GM18873 (cell line): ENCODE measurements around the gene KCNQ2.

Experiments
- ATAC-seq: cut with Tn5 transposase; IDR thresholded peaks from one replicate; pipeline ENCODE4 v1.9.1; 2021; ENCODE audit warnings: mild to moderate bottlenecking, moderate library complexity, moderate number of reproducible peaks; ENCODE audit not compliant: unreplicated experiment, low FRiP score

The KCNQ2 gene

GRCh38 chr20:63458170-63459069 is 14.0 kb downstream of the KCNQ2 start:
- no peak for ATAC-seq

DNA sequence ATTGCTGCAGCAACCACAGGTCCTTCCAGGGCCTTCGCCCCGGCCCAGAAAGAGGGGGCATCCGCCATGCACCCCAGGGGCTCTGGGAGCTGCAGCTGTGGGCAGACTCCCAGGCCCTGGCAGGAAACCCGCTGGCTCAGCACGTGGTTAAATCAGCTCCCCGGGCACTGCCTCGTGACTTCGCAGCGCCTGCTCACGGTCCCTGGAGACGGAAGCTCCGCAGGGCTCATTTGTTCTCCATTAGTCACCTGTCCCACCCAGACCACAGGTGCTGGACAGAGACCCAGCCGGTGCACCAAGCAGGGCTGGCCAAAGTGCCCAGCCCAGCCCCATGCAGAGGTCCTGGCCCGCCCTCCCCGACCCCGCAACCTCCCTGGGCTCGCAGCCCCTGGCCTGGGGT is 14.7 kb downstream of the KCNQ2 start:
- no peak for ATAC-seq

DNA sequence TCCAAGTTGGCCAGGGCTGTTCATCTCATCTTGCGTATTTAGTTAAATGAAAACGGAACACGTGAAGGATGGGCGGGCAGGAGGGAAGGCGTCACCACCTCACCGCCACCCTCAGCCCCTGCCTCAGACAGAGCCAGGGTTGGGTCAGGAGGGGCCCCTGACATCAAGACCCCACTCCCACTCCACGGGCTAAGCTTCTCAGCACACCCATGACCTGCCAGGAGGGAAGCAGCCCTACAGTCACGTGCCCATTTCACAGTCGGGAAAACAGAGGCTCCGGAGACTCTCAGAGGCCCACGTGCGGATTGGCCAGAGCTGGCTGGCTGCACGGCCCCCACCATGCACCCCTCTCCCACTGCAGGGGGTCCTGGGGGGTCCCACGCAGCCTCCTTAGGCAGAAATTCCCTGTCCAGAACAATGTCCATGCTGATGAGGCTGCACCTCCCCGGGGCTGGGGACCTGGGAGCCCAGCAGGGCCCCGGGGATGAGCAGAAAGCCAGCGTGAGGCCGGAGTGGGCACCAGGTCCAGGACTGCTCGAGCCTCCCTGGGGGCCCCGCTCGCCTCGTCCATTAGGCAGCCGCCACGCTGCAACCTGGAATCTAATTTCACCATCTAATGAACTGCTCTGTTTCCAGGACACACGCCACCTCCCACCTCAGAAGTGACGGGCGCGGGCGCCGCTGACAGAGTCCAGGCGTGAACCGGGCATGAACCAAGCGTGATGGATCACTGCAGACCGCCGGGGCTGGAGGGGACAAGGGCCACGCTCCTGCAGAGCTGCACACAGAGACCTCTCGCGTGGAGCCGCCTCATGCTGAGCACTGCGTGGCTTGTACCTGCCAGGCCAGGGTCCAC is 15.8 kb downstream of the KCNQ2 start:
- no peak for ATAC-seq

DNA sequence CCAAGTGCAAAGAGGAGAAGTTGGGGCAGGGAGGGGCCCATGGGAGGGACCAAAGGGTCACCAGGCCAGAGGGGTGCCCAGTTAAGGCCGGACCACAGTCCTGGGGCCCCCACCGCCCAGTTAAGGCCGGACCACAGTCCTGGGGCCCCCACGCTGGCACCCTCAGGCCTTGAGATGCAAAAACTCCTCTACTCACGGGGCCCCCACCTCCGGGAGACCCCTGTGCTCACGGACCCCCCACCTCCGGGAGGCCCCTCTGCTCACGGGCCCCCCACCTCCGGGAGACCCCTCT is 16.9 kb downstream of the KCNQ2 start:
- ATAC-seq: no peak

DNA sequence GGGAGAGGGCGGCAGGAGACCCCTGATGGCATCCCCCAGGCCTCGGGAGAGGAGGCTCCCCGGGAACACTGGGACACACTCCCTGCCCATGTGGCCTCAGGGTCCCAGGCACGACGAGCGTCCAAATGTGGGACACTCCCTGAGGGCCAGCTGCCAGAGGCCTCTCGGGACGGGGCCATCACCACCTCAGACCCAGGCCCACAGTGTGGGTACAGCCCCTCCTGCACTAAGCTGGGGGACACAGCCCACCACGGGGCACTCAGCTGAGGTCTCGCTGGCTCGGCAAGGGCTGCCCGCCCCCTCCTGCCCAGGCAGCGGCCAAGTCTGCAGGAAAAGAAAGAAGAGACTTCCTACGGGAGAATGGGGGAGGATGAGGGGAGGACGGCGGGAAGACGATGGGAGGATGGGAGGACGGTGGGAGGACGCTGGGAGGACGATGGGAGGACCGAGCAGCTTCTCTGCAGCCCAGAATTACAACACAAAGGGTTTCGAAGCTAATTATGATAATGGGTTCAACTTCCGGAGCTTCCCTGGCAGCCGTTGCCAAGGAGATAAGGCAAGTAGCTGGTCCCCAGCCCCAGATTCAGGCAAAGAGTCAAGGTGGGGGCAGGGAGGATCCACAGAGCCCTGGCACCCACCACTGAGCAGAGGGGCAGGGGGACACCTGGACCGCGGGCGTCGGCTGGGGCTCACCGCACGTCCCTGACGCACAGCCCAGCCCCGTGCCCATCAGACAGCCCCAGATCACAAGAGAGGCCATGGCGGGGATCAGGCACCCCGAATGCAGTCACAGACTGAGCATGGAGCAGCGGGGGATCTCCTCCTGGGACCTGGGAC is 17.5 kb downstream of the KCNQ2 start:
- no peak for ATAC-seq

DNA sequence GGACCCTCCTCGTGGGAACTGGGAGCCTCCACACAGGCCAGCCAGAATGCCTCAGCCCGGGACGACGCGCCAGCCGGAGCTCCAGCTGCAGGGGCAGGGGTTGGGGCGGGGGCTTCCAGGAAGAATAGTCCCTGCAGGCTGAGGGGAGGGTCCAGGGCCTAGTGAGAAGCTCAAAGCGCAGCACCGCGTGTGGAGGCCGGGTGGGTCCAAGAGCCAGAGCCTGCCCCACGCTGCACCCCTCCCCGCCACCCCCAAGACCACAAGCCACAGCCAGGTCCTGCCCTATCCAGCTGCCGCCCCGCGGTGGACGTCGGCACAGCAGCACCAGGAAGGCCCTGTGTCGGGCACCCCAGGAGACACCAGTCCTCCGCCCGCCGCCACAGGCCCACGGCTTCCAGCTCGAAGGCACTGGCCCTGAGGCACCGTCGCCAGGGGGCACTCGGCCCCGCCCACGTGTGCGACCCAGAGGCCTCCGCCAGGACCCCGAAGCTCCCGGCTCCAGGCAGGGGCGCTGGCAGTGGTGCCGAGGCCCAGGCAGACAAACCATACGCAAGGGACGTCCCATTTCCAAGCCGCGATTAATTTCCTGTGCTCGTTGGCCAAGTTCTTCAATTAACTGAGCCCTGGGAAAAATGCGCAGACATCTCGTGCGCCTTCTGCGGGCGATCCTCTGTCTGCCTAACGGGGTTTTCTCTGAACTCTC is 19.5 kb downstream of the KCNQ2 start:
- ATAC-seq: no peak

DNA sequence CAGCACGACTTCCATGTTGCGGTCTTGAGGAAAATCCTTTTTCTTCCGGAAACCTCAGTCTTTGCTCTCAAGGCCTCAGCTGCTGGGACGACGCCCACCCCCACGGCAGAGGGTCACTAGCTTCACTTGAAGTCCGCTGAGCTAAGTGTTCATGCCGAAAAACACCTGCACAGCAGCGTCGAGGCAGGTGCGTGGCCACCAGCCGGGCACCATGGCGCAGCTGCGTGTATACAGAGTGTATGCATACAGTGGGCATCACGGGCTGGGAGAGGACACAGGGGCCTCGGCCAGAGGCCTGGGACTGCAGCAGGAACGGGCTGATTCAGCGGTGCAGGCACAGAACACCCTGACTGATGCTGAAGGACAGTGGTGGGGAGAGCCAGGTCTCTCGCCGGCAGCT is 20.1 kb downstream of the KCNQ2 start:
- ATAC-seq: no peak

DNA sequence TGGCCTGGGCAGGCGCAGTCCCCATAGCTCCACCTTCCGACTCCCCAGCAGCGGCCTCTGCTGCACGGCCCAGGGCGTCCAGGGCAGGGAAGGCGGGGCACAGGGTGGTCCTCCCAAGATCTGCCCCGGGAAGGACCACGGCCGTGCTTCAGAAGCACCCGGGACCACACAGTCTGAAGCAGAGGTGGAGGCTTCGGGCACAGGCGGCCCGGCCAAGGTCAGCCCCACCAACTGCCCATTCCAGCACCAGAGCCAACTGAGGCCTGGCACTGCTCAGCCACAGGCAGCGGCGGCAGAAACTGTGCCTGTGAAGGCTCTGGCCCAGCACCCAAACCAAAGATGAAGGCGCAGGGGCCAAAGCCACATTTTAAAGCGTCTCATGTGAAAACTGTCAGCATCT is 20.6 kb downstream of the KCNQ2 start:
- ATAC-seq: no peak

GRCh38 chr20:63449796-63450730 is 22.4 kb downstream of the KCNQ2 start:
- ATAC-seq: no peak

DNA sequence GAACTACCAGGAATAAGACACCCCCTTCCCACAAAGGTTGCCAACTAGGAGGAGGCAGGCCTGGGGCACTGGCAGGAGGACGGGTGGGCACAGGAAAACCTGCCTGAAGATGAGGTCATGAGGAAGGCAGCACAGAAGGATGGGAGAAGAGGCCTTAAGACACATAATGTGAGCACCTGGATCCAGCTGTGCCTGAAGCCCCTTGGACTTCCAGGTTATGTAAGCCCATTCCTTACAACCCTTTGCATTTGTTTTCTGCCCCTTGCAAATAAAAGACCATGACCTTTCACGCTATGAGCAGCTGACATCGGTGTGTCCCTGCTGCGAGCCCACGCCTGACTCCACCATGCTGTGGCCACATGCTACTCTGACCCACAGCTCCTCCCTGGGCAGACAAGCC is 23.4 kb downstream of the KCNQ2 start:
- no peak for ATAC-seq

DNA sequence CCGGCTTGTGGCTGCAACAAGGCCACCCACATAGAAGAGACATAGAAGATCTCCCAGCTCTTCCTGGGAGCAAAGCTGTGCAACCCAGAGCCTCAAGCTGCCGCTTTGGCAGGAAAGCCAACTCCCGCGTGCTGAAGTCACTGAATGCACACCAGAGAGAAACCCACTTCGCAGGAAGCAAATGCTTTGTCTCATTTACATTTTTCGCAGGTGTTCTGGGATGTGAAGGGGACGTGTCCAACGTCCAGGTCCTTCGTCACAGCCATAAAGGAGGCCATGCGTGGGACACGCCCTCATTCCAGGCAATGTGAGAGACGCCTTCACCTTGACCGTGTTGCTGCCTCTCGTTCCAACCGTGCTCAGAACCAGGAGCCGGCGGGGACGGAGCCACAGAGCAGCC is 24.4 kb downstream of the KCNQ2 start:
- ATAC-seq: no peak

GRCh38 chr20:63447320-63447719 is 25.1 kb downstream of the KCNQ2 start:
- no peak for ATAC-seq

DNA sequence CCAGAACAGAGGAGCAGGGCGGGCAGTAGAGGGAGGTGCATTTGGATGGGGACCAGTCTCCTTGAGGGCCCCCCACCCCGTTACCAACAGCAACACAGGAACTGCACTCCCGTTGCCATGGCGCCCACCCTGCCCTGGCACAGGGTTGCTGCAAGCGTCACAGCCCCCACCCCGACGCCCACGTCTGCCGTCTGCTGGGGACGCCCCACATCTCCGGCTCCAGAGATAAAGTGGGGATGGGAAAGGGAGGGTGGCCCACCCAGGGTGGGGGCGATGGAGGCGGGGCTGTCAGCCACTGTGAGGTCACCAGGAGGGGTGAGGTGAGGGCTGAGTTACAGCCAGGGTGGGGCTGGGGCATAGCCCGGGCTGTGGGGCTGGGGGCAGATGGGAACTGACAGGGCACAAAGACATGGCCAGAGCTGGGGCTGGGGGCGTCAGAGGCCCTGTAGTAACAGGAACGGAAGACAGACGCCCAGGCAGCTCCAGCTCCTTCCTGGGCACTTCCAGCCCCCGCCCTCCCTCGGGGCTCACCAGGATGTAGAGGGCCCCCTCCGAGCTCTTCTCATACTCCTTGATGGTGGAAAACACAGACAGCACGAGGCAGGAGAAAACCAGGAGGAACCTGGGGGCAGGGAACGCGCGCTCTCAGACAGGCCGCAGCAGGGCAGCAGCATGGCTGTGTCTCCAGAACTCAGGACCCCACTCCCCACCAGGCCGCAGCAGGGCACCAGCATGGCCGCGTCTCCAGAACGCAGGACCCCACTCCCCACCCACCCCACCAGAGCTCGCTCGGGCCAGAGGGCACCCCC is 26.0 kb downstream of the KCNQ2 start:
- no peak for ATAC-seq

DNA sequence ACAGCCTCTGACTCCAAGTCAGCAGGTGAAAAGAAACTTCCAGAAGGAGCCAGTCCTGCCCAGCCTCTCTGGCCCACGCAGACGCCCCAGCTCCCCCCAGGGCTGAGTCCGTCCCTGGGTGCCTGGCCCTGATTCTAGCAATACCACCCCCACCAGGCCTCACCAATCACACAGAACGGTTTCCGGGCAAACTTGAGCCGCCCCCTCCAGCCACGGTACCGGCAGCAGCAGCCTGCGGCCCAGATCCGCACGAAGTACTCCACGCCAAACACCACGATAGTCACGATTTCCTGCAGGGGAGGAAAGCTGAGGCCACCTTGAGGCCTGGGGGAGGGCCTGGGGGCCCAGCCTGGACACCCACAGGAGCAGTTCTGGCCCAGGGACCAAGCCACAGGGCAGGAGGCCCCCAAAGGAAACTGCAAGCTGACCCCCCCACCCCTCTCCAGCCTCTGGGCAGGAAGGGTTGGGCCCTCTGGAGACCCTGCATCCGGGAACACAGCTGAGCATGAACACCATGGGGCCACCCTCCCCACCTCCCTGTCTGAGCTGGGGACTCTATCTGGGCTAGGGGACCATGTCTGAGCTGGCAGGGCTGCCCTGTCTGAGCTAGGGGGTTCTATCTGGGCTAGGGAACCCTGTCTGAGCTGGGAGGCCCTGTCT is 27.2 kb downstream of the KCNQ2 start:
- ATAC-seq: no peak

GRCh38 chr20:63444548-63444947 is 27.9 kb downstream of the KCNQ2 start:
- ATAC-seq: no peak

GRCh38 chr20:63443606-63444395 is 28.7 kb downstream of the KCNQ2 start:
- ATAC-seq: no peak

- ATAC-seq: no peak
Measured at GRCh38 chr20:63442100-63442493, 30.4 kb downstream of the KCNQ2 start.
